ENCODE measurements around the gene ORAI3. TPM values are rescaled to one million over a fixed set of nuclear protein-coding genes. Genes with fewer than 3 reads are reported as not detected.

The ORAI3 gene
- total and polyA plus RNA-seq, 2 of the 13 experiments (the other 11 are each of a cell fraction or from before 2014, with no cell fraction given), result 11.4 to 32.0 TPM

DNA sequence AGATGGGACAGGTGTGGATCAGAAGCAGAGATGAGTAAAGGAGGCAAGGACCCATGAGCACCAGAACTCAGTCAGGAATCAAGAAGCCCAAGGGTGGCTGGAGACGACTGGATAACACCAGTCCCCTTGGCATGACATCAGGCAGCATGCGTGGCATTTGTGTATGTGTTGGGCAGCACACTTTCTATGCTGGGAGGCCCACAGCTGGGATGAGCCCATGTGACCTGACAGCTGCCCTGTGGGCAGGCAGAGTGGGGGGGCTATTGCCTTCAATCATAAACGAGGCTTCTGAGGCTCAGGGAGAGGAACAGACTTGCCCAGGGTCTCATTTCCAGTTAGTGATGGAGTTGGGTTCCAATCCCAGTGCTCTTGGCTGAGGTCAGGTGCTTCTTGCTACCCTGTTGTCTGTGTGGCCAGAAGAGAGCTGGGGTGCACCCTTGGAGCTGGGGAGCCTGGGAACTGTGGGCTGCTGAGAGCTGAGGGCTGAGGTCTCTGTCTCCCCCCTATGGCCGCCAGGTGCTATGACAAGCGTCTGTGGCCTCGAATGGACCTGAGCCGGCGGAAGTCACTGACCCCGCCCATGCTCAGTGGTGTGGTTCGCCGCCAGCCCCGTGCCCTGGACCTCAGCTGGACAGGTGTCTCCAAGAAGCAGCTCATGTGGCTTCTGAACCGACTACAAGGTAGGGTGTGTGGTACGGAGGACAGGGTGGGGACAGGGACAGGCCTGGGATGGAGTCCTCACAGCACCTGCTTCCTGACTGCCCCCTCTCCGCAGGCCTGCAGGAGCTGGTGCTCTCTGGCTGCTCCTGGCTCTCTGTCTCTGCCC lies 7.1 kb upstream of the ORAI3 start (continued):
- TF ChIP-seq, protein P1, sequence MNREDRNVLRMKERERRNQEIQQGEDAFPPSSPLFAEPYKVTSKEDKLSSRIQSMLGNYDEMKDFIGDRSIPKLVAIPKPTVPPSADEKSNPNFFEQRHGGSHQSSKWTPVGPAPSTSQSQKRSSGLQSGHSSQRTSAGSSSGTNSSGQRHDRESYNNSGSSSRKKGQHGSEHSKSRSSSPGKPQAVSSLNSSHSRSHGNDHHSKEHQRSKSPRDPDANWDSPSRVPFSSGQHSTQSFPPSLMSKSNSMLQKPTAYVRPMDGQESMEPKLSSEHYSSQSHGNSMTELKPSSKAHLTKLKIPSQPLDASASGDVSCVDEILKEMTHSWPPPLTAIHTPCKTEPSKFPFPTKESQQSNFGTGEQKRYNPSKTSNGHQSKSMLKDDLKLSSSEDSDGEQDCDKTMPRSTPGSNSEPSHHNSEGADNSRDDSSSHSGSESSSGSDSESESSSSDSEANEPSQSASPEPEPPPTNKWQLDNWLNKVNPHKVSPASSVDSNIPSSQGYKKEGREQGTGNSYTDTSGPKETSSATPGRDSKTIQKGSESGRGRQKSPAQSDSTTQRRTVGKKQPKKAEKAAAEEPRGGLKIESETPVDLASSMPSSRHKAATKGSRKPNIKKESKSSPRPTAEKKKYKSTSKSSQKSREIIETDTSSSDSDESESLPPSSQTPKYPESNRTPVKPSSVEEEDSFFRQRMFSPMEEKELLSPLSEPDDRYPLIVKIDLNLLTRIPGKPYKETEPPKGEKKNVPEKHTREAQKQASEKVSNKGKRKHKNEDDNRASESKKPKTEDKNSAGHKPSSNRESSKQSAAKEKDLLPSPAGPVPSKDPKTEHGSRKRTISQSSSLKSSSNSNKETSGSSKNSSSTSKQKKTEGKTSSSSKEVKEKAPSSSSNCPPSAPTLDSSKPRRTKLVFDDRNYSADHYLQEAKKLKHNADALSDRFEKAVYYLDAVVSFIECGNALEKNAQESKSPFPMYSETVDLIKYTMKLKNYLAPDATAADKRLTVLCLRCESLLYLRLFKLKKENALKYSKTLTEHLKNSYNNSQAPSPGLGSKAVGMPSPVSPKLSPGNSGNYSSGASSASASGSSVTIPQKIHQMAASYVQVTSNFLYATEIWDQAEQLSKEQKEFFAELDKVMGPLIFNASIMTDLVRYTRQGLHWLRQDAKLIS (CRISPR knock-in tag; IDR thresholded peaks at IDR 0.05), result no peak
- no peak for TF ChIP-seq REL (CRISPR knock-in tag; conservative IDR thresholded peaks at IDR 0.05)
- TF ChIP-seq ZNF24 (IDR thresholded peaks at IDR 0.05), result no peak
- TF ChIP-seq ZNF20 (CRISPR knock-in tag; IDR thresholded peaks at IDR 0.05), result no peak
- TF ChIP-seq ZBTB7A (CRISPR knock-in tag; IDR thresholded peaks at IDR 0.05), result no peak
- TF ChIP-seq, protein P2, sequence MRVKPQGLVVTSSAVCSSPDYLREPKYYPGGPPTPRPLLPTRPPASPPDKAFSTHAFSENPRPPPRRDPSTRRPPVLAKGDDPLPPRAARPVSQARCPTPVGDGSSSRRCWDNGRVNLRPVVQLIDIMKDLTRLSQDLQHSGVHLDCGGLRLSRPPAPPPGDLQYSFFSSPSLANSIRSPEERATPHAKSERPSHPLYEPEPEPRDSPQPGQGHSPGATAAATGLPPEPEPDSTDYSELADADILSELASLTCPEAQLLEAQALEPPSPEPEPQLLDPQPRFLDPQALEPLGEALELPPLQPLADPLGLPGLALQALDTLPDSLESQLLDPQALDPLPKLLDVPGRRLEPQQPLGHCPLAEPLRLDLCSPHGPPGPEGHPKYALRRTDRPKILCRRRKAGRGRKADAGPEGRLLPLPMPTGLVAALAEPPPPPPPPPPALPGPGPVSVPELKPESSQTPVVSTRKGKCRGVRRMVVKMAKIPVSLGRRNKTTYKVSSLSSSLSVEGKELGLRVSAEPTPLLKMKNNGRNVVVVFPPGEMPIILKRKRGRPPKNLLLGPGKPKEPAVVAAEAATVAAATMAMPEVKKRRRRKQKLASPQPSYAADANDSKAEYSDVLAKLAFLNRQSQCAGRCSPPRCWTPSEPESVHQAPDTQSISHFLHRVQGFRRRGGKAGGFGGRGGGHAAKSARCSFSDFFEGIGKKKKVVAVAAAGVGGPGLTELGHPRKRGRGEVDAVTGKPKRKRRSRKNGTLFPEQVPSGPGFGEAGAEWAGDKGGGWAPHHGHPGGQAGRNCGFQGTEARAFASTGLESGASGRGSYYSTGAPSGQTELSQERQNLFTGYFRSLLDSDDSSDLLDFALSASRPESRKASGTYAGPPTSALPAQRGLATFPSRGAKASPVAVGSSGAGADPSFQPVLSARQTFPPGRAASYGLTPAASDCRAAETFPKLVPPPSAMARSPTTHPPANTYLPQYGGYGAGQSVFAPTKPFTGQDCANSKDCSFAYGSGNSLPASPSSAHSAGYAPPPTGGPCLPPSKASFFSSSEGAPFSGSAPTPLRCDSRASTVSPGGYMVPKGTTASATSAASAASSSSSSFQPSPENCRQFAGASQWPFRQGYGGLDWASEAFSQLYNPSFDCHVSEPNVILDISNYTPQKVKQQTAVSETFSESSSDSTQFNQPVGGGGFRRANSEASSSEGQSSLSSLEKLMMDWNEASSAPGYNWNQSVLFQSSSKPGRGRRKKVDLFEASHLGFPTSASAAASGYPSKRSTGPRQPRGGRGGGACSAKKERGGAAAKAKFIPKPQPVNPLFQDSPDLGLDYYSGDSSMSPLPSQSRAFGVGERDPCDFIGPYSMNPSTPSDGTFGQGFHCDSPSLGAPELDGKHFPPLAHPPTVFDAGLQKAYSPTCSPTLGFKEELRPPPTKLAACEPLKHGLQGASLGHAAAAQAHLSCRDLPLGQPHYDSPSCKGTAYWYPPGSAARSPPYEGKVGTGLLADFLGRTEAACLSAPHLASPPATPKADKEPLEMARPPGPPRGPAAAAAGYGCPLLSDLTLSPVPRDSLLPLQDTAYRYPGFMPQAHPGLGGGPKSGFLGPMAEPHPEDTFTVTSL (CRISPR knock-in tag; IDR thresholded peaks at IDR 0.05; ENCODE audit: borderline replicate concordance), result 0 out of 2 replicates have a peak, but pooled peaks have one; percentile 11
- 0 out of 2 replicates have a peak, but pooled peaks have one; percentile 49 for TF ChIP-seq ZC3H13 (CRISPR knock-in tag; IDR thresholded peaks at IDR 0.05)
- no peak for TF ChIP-seq HOMEZ (CRISPR knock-in tag; IDR thresholded peaks at IDR 0.05; ENCODE audit: low read depth)
- no peak for TF ChIP-seq SMARCE1 (IDR thresholded peaks at IDR 0.05; ENCODE audit: borderline replicate concordance)
- no peak for TF ChIP-seq HOXA7 (CRISPR knock-in tag; IDR thresholded peaks at IDR 0.05)
- TF ChIP-seq, protein P3, sequence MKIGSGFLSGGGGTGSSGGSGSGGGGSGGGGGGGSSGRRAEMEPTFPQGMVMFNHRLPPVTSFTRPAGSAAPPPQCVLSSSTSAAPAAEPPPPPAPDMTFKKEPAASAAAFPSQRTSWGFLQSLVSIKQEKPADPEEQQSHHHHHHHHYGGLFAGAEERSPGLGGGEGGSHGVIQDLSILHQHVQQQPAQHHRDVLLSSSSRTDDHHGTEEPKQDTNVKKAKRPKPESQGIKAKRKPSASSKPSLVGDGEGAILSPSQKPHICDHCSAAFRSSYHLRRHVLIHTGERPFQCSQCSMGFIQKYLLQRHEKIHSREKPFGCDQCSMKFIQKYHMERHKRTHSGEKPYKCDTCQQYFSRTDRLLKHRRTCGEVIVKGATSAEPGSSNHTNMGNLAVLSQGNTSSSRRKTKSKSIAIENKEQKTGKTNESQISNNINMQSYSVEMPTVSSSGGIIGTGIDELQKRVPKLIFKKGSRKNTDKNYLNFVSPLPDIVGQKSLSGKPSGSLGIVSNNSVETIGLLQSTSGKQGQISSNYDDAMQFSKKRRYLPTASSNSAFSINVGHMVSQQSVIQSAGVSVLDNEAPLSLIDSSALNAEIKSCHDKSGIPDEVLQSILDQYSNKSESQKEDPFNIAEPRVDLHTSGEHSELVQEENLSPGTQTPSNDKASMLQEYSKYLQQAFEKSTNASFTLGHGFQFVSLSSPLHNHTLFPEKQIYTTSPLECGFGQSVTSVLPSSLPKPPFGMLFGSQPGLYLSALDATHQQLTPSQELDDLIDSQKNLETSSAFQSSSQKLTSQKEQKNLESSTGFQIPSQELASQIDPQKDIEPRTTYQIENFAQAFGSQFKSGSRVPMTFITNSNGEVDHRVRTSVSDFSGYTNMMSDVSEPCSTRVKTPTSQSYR (CRISPR knock-in tag; IDR thresholded peaks at IDR 0.05; ENCODE audit: borderline replicate concordance), result no peak
- TF ChIP-seq, protein P4, sequence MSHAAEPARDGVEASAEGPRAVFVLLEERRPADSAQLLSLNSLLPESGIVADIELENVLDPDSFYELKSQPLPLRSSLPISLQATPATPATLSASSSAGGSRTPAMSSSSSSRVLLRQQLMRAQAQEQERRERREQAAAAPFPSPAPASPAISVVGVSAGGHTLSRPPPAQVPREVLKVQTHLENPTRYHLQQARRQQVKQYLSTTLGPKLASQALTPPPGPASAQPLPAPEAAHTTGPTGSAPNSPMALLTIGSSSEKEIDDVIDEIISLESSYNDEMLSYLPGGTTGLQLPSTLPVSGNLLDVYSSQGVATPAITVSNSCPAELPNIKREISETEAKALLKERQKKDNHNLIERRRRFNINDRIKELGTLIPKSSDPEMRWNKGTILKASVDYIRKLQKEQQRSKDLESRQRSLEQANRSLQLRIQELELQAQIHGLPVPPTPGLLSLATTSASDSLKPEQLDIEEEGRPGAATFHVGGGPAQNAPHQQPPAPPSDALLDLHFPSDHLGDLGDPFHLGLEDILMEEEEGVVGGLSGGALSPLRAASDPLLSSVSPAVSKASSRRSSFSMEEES (CRISPR knock-in tag; IDR thresholded peaks at IDR 0.05), result no peak; the same call in 1 of the 2 replicates
